HUES6 (cell line): ENCODE results near the gene PYGB.
"Not testable (repeated sequence)": the region's sequence is repeated elsewhere in the genome, so short reads cannot be mapped to it uniquely, and the experiment has no call there.

Source experiments
- H3K27ac ChIP-seq: 2 replicates; pipeline ENCODE4 v1.7.0; 2013; ENCODE audit warnings: low read depth, mild to moderate bottlenecking, low read length, inconsistent platforms
- H3K27me3 ChIP-seq: 2 replicates; pipeline ENCODE4 v1.6.1; 2013; ENCODE audit warnings: low read length; ENCODE audit not compliant: control insufficient read depth, insufficient read depth
- H3K36me3 ChIP-seq: 2 replicates; pipeline ENCODE4 v1.6.1; 2013; ENCODE audit warnings: low read length; ENCODE audit not compliant: control insufficient read depth, insufficient read depth
- H3K4me1 ChIP-seq: 2 replicates; pipeline ENCODE4 v1.6.1; 2013; ENCODE audit warnings: low read length; ENCODE audit not compliant: control insufficient read depth, insufficient read depth
- H3K4me3 ChIP-seq: 2 replicates; pipeline ENCODE4 v1.5.1; 2013; ENCODE audit warnings: low read depth, low read length
- H3K9ac ChIP-seq: one replicate; pipeline ENCODE4 v1.6.1; 2013; ENCODE audit warnings: mild to moderate bottlenecking, low read length
- H3K9me3 ChIP-seq: 2 replicates; pipeline ENCODE4 v1.6.1; 2013; ENCODE audit warnings: low read depth, low read length; ENCODE audit not compliant: control insufficient read depth, insufficient read depth

The PYGB gene

DNA sequence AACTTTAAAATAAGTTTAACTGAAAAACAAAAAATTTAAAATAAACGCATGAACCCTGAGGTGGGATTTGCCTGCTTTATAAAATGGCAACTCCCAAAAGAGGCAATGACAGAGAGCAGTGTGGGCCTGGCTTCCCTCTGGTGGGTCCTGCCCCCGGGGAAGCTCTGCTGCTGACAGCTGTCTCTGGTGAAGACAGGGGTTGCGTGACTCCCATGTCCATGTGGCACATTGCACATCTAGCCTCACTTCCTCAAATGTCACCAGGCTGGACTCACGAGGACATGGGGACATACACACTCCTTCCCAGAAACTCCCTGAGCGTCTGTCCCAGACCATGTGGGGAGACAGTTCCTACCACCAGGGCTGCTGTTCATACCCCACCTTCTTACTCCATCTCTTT lies 76.5 kb downstream of the PYGB start:
- peaks cover 6% of the 10 kb centered on the region for H3K9me3 ChIP-seq
- H3K27me3 ChIP-seq: no peaks in the 10 kb centered on the region
- no peak overlapping the region for H3K4me3 ChIP-seq
- H3K36me3 ChIP-seq: peaks cover 24% of the 10 kb centered on the region; the same call in 1 of the 2 replicates
- H3K4me1 ChIP-seq: peaks cover 12% of the 10 kb centered on the region
- H3K27ac ChIP-seq: no peak overlapping the region
- H3K9ac ChIP-seq: no peak overlapping the region

DNA sequence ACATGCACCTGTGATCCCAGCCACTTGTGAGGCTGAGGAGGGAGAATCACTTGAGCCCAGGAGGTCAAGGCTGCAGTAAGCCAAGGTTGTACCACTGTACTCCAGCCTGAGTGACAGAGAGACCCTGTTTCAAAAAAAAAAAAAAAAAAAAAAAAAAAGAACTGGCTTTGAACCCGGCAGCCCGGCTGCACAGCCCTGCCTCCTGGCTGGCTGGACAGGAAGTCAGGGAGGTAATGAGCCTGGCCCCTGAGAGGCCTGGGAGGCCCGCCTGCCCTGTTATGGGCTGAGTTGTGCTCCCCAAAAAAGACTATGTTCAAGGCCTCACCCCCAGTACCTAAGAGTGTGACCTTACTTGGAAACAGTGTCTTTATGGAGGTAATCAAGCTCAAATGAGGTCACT lies 77.2 kb downstream of the PYGB start:
- H3K9me3 ChIP-seq: peaks cover 12% of the 10 kb centered on the region
- H3K27me3 ChIP-seq: no peaks in the 10 kb centered on the region
- no peak overlapping the region for H3K27ac ChIP-seq
- peaks cover 26% of the 10 kb centered on the region; the same call in 1 of the 2 replicates for H3K36me3 ChIP-seq
- no peak overlapping the region for H3K4me3 ChIP-seq
- H3K4me1 ChIP-seq: peaks cover 12% of the 10 kb centered on the region
- H3K9ac ChIP-seq: no peak overlapping the region

DNA sequence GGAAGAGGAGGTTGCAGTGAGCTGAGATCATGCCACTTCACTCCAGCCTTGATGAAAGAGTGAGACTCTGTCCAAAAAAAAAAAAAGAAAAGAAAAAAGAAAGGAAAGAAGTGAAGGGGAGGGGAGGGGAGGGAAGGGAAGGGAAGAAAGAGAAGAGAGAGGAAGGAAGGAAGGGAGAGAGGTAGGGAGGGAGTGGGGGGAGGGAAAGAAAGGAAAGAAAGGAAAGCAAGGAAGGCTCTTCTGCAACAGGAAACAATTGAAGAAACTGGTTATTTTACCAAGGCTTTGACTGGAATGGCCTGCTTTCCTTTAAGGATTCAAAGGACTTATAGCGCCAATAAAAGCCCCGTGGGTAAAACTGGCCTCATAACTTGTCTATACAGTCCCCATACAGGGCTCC lies 78.1 kb downstream of the PYGB start:
- peaks cover 12% of the 10 kb centered on the region for H3K9me3 ChIP-seq
- H3K9ac ChIP-seq: no peak overlapping the region
- H3K27me3 ChIP-seq: no peaks in the 10 kb centered on the region
- peaks cover 12% of the 10 kb centered on the region for H3K4me1 ChIP-seq
- H3K27ac ChIP-seq: no peak overlapping the region
- no peak overlapping the region for H3K4me3 ChIP-seq
- peaks cover 23% of the 10 kb centered on the region; the same call in 1 of the 2 replicates for H3K36me3 ChIP-seq

DNA sequence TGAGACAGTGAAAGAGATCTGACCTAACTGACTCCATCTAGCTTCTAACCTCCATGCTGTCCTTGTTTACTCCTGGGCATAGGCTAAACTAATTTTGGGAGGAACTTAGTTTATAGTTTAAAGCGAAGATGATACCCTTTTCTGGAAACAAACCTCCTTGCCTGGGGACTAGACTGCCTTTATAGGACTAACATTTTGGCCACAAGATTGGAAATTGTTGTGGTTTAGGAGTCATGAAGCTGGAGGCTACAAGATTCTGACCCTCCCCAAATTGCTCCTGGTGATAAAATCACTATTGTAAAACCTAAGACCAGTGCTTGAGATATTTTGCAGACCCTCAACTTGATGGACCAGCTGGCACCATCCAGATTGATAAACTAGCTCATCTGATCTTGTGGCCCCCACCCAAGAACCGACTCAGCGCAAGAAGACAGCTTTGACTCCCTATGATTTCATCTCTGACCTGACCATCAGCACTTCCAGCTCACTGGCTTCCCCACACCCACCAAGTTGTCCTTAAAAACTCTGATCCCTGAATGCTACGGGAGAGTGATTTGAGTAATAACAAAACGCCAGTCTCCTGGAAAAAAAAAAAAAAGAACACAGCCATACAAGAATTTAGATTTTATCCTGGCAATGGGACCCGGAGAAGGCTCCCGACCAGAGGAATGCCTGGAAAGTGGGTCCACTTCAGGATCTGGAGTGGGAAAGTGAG lies 79.8 kb downstream of the PYGB start:
- H3K4me3 ChIP-seq: no peak overlapping the region
- H3K27me3 ChIP-seq: no peaks in the 10 kb centered on the region
- peaks cover 14% of the 10 kb centered on the region; the same call in 1 of the 2 replicates for H3K36me3 ChIP-seq
- H3K27ac ChIP-seq: no peak overlapping the region
- H3K9ac ChIP-seq: no peak overlapping the region
- peaks cover 12% of the 10 kb centered on the region for H3K9me3 ChIP-seq
- peaks cover 12% of the 10 kb centered on the region for H3K4me1 ChIP-seq

DNA sequence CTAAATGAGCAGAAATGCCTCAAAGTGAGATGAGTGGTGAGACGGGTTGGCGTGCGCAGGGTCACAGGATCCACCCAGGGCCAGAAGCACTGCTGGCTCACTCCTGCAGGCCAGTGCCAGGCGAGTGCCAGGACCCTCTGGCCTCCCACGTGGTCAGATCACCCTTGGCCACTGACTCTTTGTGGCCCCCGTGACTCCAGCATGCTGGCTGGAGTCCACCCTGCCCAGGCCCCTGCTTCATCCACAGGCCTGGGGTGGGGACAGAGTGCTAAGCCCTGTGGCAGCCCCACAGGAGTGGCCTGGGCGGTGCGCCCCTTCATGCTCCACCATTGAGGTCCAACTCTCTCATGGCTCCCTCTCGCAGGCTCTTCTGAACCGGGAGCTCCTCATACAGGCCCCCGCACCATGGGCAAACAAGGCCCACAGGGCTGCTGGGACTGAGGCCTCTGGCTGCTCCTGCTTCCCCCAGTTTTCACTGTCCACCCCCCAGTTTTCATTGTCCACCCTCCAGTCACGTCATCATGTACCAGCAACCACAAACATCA lies 81.1 kb downstream of the PYGB start:
- peaks cover 5% of the 10 kb centered on the region for H3K4me1 ChIP-seq
- peaks cover 12% of the 10 kb centered on the region for H3K9me3 ChIP-seq
- no peaks in the 10 kb centered on the region for H3K27me3 ChIP-seq
- H3K36me3 ChIP-seq: peaks cover 6% of the 10 kb centered on the region; the same call in 1 of the 2 replicates
- H3K4me3 ChIP-seq: no peak overlapping the region
- H3K27ac ChIP-seq: no peak overlapping the region
- no peak overlapping the region for H3K9ac ChIP-seq

DNA sequence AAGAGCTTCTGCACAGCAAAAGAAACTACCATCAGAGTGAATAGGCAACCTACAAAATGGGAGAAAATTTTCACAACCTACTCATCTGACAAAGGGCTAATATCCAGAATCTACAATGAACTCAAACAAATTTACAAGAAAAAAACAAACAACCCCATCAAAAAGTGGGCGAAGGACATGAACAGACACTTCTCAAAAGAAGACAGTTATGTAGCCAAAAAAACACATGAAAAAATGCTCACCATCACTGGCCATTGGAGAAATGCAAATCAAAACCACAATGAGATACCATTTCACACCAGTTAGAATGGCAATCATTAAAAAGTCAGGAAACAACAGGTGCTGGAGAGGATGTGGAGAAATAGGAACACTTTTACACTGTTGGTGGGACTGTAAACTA lies 87.1 kb downstream of the PYGB start:
- H3K4me1 ChIP-seq, H3K9me3 ChIP-seq, H3K27me3 ChIP-seq, H3K27ac ChIP-seq, H3K36me3 ChIP-seq, H3K9ac ChIP-seq, H3K4me3 ChIP-seq: not testable (repeated sequence)

DNA sequence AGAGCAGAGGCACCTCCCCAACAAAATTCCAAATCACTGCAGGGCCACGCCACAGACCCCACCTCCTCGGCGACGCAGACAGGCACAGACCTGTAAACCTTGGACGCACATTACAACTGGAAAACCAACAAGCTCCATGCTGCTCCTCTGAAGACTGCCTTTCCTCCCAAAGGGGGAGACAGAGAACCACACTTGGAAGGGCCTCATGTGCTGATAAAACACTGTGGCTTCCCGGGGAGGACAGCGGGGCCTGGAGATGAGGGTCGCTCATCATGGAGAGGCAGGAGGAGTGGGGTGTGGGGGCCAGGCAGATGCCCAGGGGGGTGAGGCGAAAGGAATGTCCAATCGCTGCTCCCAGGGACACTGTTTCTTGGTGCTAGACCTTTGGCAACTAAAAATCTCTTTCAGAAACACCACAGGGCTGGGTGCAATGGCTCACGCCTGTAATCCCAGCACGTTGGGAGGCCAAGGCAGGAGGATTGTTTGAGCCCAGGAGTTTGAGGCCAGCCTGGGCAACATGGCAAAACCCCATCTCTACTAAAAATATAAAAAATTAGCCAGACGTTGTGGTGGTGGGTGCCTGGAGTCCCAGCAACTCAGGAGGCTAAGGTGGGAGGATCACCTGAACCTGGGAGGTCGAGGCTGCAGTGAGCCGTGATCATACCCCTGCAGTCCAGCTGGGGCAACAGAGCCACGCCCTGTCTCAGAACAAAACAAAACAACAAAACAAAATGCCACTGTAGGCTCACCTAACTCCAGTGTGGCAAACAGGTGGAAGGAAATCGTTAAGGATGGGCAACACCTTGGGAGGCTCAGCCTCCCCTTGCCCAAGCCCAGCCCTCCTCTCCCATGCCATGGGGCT lies 88.9 kb downstream of the PYGB start:
- Histone ChIP-seq H3K4me3 (no peak overlapping the region), H3K9ac (no peak overlapping the region), H3K36me3 (peaks cover 9% of the 10 kb centered on the region; the same call in 1 of the 2 replicates), H3K9me3 (no peaks in the 10 kb centered on the region), H3K4me1 (peaks cover 12% of the 10 kb centered on the region; the same call in 1 of the 2 replicates), H3K27ac (no peak overlapping the region), H3K27me3 (no peaks in the 10 kb centered on the region)

DNA sequence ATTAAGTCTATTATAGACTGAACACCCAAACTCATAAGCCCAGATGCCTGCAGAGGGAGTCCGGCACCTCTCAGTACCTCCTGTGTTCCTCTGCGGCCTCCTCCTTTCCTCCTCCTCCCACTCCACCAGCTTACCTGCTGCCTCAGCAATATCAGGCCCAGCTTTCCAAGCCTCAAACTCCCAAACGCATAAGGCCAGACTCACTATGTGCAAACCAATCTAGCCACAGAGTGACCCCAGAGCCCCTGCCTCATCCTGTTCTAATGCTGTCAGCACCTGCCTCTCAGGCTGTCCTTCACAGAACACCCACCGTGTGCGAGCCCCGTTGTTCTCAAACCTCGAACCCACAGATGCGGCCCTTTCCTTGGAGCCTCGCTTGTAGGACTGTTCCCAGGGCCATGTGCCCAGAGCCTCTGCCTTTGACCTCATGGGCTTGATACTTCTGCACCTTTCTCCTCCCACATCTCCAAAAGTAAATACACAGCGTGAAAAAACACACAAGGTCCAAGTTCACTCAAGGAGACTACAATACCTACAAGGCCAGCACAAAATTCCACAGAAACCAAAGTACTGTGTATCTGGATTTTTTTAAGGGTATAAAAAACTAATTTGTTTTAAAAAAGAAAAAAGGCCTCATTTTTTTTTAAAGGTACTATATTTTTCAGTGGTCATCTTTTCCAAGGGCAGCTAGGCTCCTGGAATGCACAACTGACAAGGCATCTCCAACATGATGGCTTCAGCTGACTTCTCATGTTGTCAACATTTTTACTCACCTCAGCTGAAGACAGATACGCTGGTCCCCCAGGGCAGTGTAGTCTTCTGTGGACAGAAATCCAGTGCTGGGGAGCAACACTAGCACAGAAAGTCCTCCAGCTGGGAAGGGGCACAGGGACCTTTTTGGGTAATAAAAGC lies 90.5 kb downstream of the PYGB start:
- Histone ChIP-seq H3K4me3 (no peak overlapping the region), H3K27ac (no peak overlapping the region), H3K36me3 (peaks cover 9% of the 10 kb centered on the region; the same call in 1 of the 2 replicates), H3K27me3 (no peaks in the 10 kb centered on the region), H3K4me1 (peaks cover 12% of the 10 kb centered on the region; the same call in 1 of the 2 replicates), H3K9me3 (no peaks in the 10 kb centered on the region), H3K9ac (no peak overlapping the region)

DNA sequence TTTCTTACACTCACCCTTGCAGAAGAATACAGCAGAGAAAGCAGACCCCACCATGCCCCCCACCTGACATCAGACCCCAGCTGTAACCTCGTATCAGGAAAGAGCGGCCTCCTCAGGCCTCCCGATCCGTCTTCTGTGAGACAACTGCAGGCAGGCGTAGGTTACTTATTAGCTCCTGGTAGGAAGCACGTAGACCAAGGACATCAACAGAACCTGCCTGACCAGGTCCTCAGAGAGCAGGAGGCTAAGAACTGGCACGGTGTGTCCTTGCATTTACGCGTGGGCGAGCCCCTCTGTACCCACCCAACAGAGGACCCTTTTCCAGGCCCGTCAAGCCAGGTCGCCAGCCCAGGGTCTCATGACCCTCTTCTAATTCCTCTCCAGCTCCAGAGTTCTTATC lies 91.7 kb downstream of the PYGB start:
- H3K27ac ChIP-seq: no peak overlapping the region
- H3K4me1 ChIP-seq: peaks cover 12% of the 10 kb centered on the region; the same call in 1 of the 2 replicates
- H3K36me3 ChIP-seq: peaks cover 9% of the 10 kb centered on the region; the same call in 1 of the 2 replicates
- no peaks in the 10 kb centered on the region for H3K9me3 ChIP-seq
- no peaks in the 10 kb centered on the region for H3K27me3 ChIP-seq
- H3K4me3 ChIP-seq: no peak overlapping the region
- no peak overlapping the region for H3K9ac ChIP-seq

DNA sequence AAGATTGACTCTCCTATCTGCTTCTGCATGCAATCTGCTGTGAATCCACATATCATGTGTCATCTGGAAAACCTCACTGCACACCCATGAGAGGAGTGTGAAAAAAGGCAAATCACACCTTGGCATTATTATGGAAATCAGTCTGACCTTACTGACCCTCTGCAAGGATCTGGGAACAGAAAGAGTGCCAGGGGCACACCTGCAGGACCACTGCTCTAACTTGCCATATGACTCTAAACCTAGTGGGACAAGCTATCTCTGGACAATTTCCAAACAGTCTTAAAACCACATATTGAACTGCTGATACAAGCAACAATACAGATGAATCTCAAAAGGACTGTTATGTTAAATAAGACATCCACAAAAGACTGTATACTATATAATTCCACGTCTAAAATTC lies 92.5 kb downstream of the PYGB start:
- Histone ChIP-seq H3K4me3 (no peak overlapping the region), H3K36me3 (peaks cover 9% of the 10 kb centered on the region; the same call in 1 of the 2 replicates), H3K27ac (no peak overlapping the region), H3K9me3 (no peaks in the 10 kb centered on the region), H3K4me1 (peaks cover 12% of the 10 kb centered on the region; the same call in 1 of the 2 replicates), H3K9ac (no peak overlapping the region), H3K27me3 (no peaks in the 10 kb centered on the region)
